UCSD-AML1 (cell line): Measurements from ENCODE around the gene MAN2A2.
"Not testable (repeated sequence)": the region's sequence is repeated elsewhere in the genome, so short reads cannot be mapped to it uniquely, and the experiment has no call there.

Experiments used
- DNase-seq: peaks from one replicate; lab custom pipeline; 2025; ENCODE audit not compliant: unreplicated experiment; lab: John Stamatoyannopoulos, UW

Gene MAN2A2

DNA sequence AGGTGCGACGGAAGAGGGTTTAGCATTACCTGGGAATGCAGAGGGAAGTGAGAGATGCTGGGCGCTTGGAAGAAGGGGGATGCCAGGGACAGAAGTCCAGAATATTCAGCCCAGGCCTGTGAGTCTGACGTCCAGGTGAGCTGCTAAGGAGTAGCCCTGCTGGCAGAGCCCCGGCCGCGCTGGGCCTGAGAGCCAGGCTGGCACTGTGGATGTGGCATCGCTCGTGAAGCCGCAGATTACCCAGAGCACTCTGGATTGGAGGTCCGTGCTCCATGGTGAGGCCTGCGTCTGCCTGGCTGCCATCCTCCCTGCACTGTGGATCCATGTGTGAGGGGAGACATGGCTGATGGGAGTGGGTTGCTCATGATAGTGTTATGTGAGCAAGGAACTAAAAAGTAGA, 14.5 kb downstream of the MAN2A2 start:
- DNase-seq, result no peak

DNA sequence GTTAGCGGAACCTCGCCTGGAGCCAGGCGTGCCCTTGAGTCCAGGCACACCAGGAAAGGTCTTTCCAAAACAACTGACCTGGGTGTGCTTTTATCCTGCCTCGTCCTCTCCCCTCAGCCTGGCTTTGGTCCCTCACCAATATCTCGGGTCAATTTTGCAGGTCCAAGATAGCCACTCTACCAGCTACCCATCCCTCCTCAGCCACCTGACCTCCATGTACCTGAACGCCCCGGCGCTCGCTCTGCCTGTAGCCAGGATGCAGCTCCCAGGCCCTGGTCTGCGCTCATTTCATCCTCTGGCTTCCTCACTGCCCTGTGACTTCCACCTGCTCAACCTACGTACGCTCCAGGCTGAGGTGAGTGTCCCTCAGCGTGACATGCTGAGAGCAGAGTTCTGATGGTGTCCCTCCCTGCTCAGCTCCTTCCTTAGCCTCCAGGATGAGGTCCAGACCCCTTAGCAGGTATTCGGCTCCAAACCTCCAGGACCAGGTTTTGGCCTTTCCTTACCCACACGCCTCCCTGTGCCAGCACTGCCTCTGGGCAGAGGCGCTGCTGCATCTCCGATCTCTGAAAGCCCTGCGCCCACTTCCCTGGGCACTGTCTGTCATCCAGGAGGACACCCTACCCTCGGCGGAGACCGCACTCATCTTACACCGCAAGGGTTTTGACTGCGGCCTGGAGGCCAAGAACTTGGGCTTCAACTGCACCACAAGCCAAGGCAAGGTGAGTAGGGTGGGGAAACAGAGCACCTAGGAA, 15.1 kb downstream of the MAN2A2 start:
- no peak for DNase-seq

DNA sequence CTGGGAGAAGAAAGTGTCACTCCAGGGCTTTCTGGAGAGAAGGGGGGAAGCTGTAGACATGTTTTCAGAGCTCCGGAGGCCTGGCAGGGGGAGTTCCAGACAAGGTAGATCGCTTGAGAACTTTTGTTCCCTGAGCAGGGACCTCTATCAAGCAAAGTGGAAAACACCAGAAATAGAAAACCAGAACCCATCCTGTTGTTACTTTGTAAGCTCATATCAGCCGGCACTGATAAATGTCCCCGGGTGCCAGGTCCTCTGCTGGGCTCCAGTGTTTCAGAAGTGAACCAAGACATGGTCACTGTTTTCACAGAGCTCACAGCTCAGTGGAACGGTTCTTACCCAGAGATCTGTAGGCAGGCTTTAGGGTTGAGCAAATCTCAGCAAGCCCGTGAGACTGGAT, 15.7 kb downstream of the MAN2A2 start:
- no peak for DNase-seq

DNA sequence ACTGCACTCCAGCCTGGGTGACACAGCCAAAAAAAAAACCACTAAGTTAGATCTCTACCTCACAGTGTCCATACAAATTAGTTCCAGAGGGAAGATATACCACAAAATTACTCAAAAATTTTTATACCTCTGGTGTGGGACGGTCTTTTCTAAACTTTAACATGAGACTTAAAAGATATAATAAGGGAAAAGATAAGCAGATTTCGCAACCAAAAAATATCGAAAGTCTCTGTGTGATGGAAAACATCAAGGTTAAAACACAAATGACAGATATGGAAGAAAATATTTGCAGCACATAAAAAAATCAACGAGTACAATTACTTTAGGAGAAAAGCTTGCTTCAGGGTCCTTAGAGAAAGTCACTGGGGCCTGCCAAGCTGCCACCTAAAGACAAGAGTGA, 18.8 kb downstream of the MAN2A2 start:
- DNase-seq, result no peak

DNA sequence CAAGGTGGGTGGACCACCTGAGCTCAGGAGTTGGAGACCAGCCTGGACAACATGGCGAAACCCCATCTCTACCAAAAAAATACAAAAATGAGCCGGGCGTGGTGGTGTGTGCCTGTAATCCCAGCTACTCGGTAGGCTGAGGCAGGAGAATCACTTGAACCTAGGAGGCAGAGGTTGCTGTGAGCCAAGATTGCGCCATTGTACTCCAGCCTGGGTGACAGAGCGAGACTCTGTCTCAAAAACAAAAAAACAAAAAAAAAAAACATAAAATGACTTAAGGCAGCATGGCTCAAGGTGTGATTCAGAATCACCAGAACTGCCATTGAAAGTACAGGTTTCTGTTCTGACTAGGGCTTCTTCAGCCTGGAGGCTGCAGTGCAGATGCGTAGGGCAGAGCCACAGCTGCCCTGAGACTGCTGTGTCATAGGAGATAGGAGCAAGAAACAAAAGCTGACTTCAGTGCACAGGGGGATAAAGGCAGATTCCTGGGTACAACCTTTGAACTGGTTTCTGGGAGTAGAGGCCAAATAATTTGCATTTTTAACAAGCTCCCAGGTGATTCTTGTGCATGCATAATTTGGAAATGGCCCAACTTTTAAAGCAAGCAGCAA, 19.7 kb downstream of the MAN2A2 start:
- not testable (repeated sequence) for DNase-seq

DNA sequence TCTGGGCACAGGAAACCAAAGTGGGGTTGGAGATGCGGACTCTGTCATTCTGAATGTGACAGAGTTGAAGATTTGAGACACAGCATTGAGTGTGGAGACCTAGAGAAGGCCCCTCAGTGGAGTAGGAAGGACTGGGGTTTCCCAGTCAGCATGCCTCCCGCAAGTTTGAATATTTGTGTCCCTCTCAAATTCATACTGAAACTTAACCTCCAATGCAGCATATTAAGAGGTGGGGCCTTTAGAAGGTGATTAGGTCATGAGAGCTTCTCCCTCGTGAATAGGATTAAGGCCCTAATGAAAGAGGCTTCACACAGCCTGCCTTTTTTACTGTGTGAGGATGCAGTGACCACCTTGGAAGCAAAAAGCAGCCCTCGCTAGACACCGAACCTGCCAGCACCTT, 21.3 kb downstream of the MAN2A2 start:
- DNase-seq, result no peak

DNA sequence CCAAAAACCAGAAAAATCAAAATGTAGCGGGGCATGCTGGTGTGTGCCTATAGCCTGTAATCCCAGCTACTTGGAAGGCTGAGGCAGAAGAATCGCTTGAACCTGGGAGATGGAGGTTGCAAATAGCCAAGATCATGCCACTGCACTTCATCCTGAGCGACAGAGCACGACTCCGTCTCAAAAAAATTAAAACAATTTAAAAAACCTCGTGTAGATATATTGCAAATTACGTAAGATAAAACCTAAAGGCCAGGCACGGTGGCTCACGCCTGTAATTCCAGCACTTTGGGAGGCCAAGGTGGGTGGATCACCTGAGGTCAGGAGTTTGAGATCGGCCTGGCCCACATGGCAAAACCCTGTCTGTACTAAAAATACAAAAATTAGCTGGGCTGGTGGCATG, 23.7 kb downstream of the MAN2A2 start:
- DNase-seq, result not testable (repeated sequence)

DNA sequence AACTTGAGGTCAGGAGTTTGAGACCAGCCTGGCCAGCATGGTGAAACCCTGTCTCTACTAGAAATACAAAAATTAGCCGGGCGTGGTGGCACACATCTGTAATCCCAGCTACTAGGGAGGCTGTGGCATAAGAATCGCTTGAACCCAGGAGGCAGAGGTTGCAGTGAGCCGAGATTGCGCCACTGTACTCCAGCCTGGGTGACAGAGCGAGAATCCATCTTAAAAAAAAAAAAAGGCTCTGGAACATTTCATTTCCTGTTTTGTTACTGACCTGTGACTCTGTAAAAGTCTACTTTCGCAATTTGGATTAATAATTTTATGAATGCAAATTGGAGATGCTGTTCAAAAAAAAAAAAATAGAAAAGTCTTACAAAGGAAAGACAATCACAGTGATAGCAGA, 25.0 kb downstream of the MAN2A2 start:
- DNase-seq, result not testable (repeated sequence)

DNA sequence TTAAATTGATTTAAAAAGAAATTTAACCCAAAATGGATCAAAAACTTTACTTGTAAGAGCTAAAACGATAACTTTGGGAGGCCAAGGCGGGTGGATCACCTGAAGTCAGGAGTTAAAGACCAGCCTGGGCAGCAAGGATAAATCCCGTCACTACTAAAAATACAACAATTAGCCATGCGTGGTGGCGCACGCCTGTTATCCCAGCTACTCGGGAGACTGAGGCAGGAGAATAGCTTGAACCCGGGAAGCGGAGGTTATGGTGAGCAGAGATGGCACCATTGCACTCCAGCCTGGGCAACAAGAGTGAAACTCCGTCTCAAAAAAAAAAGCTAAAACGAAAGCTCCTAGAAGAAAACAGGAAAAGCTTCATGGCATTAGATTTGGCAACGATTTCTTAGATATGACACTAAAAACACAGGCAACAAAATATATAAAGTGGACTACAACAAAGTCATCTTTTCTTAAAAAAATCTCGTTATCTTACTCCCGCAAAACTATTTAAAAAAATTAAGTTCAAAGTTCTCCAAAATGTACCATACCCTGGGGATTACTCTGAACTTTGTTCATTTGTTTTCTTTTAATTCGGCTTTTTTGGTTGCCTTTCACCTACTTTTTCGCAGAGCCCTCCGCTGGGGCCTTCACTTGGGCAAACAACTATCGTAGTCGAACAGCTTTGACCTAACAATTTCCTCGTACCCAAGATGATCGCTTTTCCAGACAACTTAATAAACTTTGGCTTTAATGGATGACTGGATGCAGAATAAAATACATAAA, 26.3 kb downstream of the MAN2A2 start:
- no peak for DNase-seq

DNA sequence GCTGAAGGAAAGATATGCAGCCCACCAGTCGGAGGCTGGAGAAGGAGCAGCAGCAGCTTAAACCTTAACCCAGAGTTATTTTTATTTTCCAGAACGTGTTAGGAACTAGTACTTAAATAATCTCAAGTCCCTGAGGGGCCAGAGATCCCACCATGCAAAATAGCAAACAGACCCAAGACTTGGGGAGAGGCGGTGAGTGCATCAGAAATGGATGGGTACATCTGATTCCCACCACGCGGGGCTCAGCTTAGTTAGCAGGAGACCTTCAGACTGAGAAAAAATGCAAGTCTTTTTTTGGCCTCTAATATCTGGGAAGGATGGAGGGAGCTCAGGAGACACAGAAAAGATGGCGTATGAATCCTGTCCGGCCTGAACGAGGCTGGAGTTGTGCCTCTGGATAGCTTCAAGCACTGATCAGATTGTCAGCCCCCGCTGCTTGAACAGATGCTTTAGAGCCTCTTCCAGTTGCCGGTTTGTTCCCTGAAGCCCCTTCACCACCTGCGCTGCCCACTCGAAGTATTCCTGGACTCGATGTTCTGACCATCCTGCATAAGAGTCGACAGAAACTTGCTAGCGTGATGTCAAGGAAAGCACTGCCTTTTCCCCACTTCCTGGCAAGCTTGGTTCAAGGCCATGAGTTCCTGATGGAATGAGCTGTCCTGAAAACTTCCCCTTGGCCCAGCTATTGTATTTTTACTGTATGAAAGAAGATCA, 27.9 kb downstream of the MAN2A2 start:
- DNase-seq, result no peak

DNA sequence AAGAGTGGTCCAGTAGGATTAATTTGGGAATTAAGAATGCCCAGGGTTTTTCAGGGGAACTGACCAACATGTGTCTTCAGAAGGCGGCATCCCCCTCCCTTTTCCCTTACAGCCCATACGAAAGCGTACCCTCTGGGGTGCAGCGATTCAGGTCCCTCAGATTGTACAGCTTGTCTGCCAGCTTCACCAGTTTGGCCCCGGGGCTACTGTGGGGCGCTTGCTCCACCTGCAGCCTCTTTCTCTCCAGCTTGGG, 28.4 kb downstream of the MAN2A2 start:
- DNase-seq, result no peak

DNA sequence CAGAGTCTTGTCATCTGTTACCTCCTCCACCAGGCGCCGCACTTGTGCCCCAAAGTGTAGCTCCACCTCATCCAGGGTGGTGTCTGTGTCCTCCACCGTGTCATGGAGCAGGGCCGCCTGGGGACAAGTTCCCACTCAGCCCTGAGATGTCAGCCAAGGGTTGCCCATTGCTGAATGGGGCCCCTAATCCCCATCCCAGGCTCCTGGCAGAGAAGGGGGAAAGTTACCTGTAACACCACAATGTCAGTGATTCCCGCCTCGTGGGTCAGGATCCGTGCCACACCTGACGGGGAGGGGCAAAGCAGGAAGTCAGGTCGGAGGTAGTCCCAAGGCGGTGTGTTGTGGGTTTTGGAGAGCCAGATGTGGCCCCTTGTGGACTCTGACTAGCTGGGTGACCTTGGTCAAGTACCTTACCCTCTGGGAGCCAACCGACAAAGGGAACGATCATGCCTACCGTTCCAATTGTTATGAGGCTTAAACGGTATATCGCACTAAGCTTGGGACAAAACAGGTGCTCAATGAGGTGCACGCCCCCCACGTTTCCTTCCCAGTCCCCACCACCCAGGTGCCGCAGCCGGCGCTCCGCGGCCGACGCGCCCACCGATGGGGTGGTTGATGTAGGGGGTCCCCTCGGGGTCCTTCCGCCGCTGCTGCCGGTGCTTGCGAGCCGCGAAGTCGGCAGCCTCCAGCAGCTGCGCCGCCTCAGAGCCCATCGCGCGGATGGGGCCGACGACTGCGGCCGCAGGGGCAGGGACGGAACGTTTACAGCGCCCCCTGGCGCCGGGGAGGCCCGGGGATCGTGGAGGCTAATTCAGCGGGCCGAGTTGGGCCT, 28.9 kb downstream of the MAN2A2 start, which contains the start of gene HDDC3:
HDDC3 (minus strand) TSS at position 722 of the 832 bp plus-strand sequence; CDS start at position 713, 9 bp downstream.
- DNase-seq, result peak; percentile 91

DNA sequence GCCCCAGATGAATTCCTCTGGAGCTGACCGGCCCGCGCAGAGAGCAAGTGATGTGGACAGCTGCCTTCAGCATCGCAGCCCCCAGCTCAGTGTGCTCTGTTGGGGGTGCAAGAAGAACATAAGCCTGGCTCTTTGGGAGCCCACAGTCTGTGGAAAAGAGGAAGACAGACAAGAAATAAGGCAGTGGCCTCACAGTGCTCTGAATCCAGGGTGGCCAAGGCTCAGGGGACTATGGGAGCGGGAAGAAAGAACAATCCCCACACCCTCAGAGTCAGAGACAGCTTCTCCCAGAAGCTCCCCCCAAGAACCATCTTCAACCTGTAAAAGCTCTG, 29.5 kb downstream of the MAN2A2 start:
- DNase-seq, result no peak

DNA sequence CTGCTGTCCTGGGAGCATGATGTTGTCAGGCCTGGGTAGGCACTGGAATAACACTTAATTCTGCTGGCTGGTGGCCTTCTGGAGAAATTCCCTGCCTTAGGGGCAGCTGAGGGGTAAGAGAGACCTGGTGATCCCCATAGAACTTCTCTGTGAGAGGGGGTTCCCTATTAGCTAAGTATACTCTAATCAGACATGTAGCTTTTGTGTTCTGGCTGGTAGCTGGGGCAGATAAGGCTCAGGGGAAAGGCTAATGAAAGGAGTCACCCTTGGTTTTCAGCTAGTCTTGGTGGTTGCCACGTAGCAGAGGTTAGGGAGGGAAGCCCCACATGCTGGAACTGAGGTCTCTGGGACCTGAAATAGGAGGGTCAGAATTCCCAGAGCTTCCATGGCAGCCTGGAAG, 30.2 kb downstream of the MAN2A2 start:
- no peak for DNase-seq

DNA sequence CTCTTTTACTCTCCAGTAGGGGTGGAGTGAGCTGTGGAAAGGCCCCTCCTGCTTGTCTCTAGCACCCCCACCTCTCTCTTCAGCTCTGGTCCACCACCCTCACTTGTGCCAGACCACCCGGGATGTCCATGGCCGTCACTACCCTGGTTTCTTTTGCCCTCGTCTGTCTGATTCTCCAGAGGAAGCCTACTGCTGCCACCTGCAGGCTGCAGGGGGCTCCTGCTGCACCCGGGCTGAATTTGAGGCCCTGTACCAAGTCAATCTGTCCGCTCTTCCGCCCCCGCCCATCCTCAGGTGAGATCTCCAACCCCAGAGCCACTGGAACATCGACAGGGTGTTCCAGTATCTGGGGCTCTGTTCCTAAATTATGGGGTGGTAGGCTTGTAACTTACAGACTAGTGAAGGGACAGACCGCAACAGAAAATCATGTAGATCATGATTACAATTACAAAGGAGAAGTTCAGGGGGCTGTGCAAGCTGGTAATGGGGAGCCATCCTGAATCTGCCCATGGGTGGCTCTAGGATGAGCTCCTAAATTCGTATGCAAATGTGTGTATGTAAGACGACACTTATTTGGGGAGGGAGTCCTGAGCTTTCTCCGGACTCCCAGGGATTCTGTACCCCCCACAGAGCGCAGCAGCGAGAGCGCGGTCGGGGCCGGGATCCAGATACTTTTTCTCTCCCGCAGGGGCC, 31.3 kb downstream of the MAN2A2 start:
- DNase-seq, result peak; percentile 78

DNA sequence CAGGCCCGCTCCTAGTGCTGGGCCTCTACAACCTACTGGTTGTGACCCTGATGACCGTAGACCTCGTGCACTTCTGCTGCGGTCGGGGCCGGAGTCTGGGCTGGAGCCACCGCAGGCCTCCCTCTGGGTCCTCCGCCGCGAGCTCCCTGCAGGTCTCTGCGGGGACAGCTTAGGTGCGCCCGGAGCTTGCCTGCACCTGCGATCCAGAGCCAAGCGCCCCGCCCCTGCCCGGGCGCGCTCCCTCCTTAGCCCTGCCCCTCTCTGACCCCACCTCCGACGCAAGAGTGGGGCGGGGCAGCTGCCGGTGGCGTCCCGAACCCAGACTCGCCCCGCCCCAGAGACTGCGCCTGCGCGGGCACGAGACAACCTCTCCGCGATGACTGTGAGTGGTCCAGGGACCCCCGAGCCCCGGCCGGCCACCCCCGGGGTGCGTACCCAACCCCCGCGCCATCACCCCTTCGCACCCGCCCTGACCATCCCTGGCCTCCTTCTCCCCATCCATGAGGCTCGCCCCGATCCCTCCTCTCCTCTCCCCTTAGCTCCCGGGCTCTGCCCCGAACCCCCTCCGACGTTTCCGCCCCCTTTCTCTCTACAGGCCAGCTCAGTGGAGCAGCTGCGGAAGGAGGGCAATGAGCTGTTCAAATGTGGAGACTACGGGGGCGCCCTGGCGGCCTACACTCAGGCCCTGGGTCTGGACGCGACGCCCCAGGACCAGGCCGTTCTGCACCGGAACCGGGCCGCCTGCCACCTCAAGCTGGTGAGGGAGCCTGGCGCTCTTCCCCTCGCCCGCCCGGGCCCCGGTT, 32.0 kb downstream of the MAN2A2 start, which contains the start of gene UNC45A:
UNC45A (plus strand) TSS at position 337 of the 803 bp plus-strand sequence; CDS start at position 377, 40 bp downstream.
- DNase-seq, result peak; percentile 91

DNA sequence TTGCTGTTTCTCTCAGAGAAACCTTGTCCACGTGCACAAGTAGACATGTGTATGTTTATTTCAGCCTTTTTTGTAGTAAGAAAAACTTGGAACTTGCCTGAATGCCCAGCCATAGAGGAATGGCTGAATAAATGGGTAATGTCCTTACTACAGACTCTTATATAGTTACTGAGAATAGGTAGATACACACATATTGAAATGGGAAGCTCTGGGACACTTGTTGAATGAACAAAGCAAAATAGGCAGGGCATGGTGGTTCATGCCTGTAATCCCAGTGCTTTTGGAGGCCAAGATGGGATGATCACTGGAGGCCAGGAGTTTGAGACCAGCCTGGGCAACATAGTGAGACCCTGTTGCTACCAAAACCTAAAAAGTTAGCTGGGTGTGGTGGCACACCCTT, 33.7 kb downstream of the MAN2A2 start:
- DNase-seq, result no peak

DNA sequence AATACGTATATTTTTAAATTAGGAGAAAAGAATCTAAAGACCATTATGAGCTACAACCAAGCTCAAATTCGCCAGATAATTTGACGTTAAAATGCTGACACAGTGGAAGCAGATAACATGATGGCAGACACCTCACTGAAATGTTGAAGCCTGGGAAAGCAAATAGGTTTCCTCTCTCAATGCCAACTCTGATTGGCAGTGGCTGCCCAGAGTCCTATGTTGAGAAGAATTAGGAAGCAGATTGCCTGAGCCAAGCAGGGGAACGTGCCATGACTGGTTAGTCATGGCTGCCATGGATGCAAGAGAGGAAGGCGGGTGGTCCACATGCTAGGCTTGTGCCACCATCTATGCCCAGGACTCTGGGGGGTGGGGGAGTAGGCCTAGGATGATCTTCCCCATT, 35.2 kb downstream of the MAN2A2 start:
- no peak for DNase-seq

DNA sequence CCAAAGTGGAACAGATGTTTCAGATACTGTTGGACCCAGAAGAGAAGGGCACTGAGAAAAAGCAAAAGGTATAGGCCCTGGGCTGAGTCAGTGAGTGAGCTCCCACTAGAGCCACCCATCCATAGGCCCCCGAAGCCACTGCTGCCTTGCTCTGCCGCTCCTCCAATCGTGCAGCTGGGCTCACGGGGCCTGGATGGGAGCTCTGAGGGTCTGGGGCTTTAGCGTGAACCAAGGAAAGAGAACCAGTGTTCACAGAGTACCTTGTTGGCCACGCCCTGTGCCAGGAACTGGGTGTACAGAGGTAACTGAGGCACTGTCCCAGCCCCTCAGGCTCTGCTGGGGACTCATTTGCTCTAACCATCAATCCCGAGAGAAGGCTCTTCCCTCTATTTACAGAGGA, 36.7 kb downstream of the MAN2A2 start:
- no peak for DNase-seq
